GM19035 (cell line): ENCODE results near the gene HIRA.

ENCODE experiments used
- ATAC-seq: cut with Tn5 transposase; IDR thresholded peaks from one replicate; pipeline ENCODE4 v1.9.1; 2021; ENCODE audit not compliant: unreplicated experiment

HIRA gene

GRCh38 chr22:19290400-19291217 is 140.9 kb downstream of the HIRA start:
- ATAC-seq: no peak

- no peak for ATAC-seq
Measured at GRCh38 chr22:19289475-19290161, 141.9 kb downstream of the HIRA start.

DNA sequence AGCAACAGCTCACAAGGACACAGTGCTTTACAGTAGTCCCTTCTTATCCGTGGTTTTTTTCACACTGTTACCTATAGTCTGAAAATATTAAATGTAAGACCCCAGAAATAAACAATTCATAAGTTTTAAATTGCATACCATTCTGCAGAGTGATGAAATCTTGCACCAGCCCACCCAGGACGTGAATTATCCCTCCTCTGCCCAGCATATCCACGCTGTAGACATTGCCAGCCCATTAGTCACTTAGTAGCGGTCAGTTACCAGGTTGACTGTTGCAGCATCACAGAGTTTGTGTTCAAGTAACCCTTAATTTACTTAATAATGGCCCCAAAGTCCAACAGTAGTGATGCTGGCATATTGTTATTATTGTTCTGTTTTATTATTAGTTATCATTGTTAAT is 143.6 kb downstream of the HIRA start:
- ATAC-seq: no peak

GRCh38 chr22:19287076-19287707 is 144.3 kb downstream of the HIRA start:
- no peak for ATAC-seq

DNA sequence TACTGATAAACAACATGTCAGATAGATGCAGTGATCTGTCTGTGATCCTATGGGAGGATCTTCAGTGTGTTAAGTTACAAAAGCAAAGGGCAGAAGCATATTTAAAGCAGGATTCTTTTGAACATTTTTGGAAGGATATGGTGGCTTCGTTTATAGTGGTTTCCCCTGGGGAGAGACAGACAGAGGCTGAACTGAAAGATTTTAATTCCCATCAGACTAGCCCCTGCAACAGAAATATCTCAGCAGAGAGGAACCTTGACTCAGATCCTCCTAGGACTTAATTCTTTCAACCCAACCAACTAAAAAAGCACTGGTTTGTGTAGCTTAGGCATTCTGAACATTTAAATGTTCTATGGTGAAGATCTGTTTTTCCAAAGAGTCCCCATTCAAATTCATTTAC is 145.7 kb downstream of the HIRA start:
- no peak for ATAC-seq
